D341Med (cell line): Measurements from ENCODE around the gene FNDC3A.

ENCODE experiments used
- DNase-seq: peaks from one replicate; pipeline ENCODE4 v3.0.0; 2012; ENCODE audit warnings: low spot score

FNDC3A gene

GRCh38 chr13:48975856-48976575 lies at the start of gene FNDC3A:
Gene FNDC3A (plus strand): TSS chr13:48975912. CDS start chr13:49006191, 30,279 bp downstream.
- peak; percentile 94 for DNase-seq

DNA sequence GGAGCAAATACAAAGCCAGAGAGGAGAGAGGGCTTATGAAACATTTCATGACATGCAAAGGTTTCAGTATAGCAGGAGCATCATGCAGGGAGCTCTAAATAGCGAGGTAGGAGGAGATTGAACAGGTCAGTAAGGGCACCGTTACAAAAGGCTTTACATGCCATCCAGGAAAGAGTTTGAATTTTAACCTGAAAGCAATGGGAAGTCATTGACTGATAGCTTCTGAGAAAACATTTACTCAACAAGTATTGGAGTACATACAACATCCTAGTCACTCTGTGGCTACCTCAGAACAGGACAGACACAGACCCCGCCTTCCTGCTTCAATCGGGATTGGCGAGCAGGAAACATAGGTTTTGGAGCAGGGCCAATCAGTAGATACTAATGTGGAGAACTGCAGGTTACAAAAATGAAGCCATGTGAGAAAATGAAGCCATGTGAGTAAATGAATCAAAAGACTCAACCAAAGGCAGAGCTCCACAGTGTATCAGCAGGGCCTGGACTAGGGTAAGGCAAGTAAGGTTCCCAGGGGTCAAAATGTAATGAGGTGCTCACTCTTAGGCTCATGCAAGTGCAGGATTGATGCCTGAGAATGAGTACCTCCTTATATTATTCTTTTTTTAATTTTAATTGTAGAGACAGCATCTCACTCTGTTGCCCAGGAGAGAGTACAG lies 46.8 kb upstream of the FNDC3A start:
- DNase-seq: no peak

DNA sequence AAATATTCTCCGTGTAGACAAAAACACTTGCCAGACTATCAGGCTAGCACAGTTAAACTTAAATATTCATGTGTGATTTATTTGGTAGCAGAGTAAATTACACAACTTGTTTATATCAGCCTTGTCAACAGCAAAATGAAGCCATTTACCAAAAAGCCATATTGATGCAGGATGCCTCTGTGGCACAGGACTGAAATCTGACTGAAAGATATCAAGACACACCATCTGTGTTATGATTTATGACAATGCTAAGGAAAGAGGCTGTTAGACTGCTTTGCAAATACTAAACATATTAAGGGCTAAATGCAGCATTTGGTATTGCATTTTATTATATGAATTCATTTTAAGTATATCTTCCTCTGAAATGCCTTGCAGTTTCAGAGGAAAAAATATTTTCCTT lies 44.8 kb upstream of the FNDC3A start:
- no peak for DNase-seq

DNA sequence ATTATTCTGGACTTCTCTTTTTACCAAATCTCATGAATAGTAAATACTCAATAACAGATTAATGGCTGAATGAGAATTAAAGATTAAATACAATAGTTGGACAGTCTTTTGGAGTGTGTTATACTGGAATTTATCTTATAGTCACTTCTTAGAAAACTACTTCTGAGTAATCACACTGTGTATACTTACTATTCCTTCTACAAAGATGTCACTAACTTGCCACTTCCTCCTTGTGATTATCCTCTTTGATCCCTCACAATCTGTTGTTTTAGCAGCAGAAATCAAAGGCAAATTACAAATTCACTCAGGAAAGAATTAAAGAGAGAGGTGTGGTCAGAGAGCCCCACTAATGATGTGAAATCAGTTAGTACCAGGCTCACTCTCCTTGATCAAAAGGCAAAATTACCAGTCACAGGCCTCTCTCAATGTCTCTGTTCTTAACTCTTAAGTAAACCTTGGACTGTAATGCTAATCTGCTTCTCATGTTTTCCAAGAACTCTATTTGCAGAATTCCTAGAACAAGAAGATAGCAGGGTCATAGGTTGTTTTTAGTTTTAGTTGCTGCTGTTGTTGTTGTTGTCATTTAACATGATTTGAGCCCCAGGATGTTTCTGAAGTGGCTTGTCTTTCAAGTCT lies 37.3 kb upstream of the FNDC3A start:
- no peak for DNase-seq

DNA sequence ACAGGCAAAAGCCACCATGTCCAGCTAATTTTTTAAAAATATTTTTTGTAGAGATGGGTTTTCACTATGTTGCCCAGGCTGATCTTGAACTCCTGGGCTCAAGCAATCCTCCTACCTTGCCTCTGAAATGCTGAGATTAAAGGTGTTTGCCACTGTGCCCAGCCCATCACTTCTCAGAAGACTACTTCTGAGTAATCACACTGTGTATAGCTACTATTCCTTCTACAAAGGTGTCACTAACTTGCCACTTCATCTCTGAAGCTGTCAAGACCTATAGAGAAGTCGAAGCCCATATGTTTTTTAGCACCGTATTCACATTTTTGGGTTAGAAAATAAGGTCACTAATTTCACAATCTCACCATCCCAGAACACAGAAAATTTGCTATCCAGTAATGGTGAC lies 36.0 kb upstream of the FNDC3A start:
- no peak for DNase-seq

DNA sequence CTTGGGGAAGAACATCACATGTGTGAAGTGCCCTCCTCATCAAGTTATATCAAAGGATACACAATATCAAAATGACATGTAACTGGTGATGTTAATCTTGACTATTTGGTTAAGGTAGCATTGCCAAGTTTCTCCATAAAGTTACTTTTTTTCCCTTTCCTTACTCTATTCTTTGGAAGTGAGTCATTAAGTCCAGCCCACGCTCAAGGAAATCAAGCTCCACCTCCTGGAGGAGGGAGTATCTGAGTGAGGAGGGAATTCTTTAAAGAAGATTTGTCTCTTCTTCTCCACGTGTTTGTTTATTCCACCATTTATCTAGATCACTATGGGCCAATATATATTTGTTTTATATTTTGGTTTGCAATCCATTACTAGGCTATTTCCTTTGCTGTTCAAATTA lies 33.6 kb upstream of the FNDC3A start:
- no peak for DNase-seq

DNA sequence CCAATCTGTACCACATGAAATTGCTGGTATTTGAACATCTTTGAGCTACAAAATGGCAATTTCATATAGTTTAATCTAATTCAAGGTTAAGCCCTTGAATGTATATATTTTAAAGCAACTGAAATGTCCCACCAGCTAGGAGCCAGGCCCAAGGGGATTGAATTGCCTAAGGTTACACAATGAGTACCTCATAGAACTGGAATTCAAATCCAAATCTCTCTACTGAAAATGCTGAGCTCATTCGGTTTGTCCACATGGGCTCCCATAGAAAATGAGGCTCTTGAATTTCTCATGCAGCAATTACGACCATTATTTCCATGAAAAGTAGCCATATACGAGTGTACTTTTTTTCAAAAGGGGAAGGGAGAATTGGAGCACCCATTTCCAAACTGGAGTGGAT lies 31.5 kb upstream of the FNDC3A start:
- DNase-seq: no peak

- DNase-seq: no peak
Measured at GRCh38 chr13:48945626-48946025, 30.1 kb upstream of the FNDC3A start.

DNA sequence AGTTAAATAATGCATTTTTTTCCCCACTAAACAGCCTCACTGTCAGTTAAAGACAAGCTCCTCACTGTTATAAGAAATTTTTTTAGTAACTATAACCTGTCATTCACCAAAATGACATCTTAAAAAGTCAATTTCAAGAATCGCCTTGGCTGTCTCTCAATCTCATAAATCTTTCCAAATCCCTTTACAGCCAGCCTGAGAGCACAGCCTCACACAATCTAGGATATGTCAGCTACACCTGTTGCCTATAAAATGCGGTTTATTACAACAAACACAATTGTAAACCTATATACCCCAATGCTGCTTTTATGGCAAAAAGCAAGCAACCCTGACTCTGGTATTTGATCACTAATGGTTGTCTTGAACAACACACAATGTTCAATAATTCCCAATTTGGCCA lies 29.5 kb upstream of the FNDC3A start:
- no peak for DNase-seq

DNA sequence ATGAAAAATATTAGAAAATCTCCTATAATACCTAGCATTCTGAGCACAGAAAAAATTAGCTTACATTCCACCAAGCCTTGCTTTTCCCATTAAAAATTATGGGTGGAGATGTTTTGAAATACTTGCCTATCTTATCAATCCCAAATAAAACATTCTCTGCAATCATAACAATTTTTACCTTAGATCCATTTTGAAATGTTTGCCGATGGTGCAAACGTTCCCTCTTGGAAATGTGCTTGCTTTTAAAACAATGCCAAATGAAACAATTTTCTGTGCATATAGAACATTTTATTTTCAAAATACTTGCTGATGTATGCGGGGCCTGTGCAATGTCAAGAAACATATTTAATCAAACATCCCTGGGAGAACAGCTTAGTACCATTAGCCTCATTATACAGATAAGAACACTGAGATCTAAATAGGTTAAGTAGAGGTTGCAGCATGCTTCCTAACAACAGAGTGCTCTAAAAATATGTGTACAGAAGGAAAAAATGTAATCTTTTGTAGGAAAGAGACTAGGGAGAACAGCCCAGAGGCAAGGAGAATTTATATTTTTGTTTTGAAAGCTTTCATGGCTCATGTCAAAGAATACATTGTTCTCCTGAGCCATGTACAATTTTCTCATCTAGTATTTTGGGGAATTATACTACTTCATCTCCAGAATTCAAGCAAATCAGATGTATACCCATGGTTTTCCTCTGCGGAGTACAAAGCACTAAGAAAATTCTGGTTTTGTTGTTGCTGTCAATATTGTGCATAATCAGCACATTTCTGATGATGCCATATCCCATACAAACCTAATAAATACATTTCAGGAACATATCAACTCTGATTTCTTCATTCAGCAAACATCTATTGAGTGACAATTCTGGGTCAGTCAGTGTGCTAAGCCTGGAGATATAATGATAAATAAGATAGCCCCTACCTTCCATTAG lies 25.9 kb upstream of the FNDC3A start:
- no peak for DNase-seq

DNA sequence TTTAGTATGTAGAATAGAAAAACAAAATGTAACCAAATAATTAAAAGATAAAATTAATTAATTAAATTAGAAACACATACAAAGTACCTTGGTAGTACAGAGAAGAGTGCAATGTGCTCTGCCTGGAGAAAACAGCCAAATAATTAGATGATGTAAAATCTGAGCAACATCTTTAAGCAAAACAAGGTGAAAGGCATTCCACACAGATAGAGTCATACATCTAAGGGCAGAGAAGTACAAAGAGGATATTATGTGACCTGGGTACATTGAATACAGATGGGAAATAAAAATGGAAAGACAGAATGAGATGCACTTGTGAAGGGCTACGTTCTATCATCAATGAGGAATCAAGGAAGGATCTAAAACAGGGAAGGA lies 25.2 kb upstream of the FNDC3A start:
- no peak for DNase-seq

DNA sequence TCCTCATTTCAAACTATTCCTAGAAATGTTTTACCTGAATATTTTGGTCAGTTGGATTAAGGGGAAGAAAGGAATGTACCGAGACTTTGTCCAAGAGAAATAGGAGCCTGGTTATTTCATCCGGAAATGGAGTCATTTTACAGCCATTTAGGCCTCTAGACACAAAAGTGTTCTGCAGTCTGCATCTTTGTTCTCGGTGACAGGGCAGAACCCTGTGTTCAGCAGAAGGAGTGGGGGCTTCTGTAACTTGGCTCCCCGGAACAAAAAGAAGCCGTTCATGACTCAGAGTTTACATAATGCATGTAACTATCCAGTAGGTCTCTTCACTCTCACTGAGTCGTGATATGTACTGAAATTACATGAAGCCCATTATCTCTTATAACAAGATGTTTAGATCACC lies 21.6 kb upstream of the FNDC3A start:
- no peak for DNase-seq

- no peak for DNase-seq
Measured at GRCh38 chr13:48955536-48955935, 20.2 kb upstream of the FNDC3A start.

DNA sequence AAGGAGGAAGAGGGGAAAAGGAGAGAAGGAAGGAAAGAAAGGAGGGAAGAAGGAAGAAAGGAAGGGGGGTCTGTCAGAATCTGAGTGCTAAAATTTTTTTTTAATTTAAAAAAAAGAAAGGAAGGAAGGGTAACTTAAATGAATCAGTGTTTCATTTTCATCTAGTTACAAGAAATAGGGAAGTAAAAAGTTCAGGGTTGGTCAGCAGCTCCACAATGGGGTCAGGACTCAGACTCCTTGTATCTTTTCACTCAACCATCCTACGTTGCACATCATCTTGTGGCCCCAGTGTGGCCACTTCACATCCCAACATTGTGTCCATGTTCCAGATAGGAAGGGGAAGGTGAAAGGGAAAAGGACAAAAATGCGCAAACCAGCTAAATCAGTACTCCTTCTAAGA lies 14.3 kb upstream of the FNDC3A start:
- no peak for DNase-seq

DNA sequence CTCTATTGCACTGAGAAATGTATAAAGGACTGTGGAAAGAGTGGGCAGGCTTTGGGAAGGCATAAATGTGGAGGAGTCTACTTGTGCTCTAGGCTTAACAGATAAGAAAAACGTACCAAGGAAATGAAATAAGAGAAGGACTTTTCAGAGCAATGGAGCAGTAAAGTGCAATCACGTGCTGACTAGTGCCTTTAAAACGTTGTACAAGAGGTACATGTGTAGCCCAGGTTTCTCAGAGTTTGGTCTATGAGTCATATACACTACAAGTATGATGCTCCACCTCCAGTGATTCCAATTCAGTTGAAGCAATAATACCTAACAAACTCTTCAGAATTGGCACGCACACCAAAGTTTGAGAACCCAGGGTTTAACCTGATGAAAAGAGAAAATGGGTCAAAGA lies 13.4 kb upstream of the FNDC3A start:
- DNase-seq: no peak

DNA sequence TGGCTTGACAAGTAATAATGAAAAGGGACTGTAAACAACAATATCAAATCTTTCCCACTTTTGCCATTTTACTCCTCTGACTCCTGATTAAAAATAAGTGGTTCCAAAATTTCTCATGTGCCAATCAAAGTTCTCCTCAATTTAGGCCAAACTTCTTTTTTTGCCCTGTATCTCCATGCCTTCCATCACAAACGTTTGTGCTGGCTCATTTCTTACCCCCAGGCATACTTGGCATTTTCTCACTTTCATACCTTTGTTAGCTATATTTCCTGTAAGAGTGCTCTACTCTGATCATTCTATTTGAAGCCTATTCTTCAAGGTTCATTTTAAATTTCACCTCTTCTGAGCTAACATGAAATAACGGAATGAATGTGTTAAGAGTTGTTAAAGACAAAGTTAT lies 10.0 kb upstream of the FNDC3A start:
- DNase-seq: no peak

DNA sequence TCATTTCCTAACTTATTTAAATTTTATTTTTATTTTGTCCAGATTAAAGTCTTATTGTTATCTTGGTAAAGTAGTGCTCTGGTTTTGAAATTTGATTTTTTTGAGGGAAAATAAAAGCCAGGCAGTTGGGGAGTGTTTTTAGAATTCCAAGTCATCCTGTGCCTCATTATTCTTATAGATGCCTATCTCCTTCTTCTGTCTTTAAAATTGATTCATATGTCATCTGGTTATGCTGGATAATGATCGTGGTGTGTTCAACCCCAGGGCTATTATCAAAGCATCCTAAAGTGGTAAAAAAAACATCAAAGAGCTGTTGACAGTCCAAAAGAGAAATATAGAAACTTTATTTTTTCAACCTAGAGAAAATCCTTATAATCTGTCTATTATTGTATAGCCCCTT lies 6.0 kb upstream of the FNDC3A start:
- no peak for DNase-seq

DNA sequence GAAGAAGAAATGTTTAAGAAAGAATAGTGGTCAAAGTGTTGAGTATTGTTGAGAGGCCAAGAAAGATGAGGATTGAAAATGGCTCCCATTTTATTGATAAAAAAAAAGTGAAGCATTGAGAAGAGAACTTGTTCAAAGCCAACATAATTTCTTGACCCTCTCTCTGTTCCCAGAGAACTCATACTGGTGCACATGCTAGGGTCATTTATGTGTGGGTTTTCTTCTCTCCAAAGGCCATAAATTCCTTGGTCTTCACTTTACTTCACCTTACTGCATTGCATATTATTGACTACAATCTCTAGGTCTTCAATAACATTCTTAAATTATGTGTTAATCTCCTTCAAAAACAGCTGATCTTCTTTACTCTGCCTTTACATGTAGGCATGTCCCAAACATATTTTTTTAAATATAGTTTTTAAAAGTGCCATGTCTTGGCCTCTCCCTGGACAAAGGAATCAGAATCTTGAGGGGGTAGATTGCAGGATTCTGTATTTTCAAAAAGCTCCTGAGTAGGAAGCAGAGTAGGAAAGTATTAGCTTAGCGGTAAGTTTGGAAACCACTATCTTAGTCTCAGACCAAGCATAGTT lies 1.8 kb upstream of the FNDC3A start:
- DNase-seq: no peak

DNA sequence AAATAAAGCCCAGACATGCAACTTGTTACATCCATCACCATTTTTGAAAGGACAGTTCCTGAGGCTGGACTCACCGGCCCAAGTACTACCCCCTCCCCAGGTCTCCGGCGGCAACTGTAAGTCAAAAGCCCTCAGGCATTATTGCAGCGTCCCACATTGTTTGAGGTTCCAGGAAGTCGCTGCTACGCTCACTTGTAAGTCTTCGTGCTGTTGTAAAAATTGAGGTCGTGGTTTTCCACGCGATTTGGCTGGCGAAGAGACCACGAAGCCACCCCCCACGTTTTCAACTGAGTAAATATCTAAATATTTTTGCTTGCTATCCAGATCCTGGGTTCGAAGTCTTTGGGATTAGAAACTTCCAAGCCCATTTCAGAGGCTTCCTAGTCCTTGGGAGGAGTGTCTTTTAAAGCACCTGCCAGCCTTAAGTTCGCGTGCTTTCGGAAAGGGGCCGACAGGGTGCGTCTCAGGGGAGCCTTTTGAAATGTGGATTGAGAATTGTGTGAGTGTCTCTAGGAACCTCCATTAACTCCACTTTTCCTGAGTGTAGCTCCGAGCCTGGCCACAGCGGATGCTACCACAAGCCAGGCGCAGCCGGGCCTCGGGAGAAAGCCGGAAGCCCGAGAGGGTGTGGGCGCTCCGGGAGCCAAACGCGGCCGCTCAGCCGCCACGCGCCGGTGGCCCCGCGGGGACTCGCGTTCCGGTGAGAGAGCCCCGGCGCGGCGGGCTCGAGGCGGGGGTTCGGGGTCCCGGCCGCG lies 434 bp upstream of the FNDC3A start:
- DNase-seq: peak; percentile 41

GRCh38 chr13:48976576-48977285 lies 1.0 kb downstream of the FNDC3A start:
- no peak for DNase-seq

DNA sequence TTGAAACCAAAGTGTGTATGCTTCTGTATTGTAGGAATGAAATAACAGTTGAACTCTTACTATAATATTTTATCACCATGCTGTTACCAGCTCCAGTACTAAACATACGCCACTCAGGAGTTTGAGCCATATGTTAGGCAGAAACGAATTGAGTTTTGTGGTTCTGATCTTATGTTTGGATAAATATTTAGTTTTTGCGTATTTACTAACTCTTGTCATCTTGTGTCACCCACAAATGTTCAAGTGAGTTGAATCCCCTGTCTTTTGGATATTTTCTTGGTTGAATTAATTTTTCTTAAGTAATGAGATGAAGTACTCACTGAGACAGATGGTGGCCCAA lies 1.5 kb downstream of the FNDC3A start:
- DNase-seq: no peak
